OCI-LY7 (cell line): Measurements from ENCODE around the gene EP400.

ENCODE experiments used
- EZH2phosphoT487 ChIP-seq: fragments of 200-600 bp; sonication (generic); IDR thresholded peaks from 2 replicates; pipeline ENCODE4 v1.6.1; 2018; ENCODE audit warnings: low read depth, borderline replicate concordance, mild to moderate bottlenecking, mixed run types, antibody characterized with exemption, low read length, moderate library complexity, mixed read lengths
- TF ChIP-seq, protein P1 (sequence below): fragments of 200-600 bp; sonication (generic); conservative IDR thresholded peaks from 2 replicates; pipeline ENCODE4 v1.5.1; 2014; ENCODE audit warnings: mild to moderate bottlenecking, antibody characterized with exemption, low read length, moderate library complexity, mixed read lengths

GRCh38 chr12:132014915-132015280 is 65.2 kb downstream of the EP400 start:
- TF ChIP-seq, protein P1, sequence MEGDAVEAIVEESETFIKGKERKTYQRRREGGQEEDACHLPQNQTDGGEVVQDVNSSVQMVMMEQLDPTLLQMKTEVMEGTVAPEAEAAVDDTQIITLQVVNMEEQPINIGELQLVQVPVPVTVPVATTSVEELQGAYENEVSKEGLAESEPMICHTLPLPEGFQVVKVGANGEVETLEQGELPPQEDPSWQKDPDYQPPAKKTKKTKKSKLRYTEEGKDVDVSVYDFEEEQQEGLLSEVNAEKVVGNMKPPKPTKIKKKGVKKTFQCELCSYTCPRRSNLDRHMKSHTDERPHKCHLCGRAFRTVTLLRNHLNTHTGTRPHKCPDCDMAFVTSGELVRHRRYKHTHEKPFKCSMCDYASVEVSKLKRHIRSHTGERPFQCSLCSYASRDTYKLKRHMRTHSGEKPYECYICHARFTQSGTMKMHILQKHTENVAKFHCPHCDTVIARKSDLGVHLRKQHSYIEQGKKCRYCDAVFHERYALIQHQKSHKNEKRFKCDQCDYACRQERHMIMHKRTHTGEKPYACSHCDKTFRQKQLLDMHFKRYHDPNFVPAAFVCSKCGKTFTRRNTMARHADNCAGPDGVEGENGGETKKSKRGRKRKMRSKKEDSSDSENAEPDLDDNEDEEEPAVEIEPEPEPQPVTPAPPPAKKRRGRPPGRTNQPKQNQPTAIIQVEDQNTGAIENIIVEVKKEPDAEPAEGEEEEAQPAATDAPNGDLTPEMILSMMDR: 0 out of 2 replicates have a peak, but pooled peaks have one; percentile 11
- no peak for TF ChIP-seq EZH2phosphoT487
